GM12873 (cell line): ENCODE results near the gene KLHL41.

Experiments used
- TF ChIP-seq, protein P1 (sequence below): IDR thresholded peaks from 2 replicates; pipeline ENCODE4 v1.5.1; 2012; ENCODE audit warnings: low read depth, mild to moderate bottlenecking, moderate library complexity, low read length, control low read depth; ENCODE audit not compliant: insufficient read depth; ENCODE audit errors: missing control alignments

Gene KLHL41

DNA sequence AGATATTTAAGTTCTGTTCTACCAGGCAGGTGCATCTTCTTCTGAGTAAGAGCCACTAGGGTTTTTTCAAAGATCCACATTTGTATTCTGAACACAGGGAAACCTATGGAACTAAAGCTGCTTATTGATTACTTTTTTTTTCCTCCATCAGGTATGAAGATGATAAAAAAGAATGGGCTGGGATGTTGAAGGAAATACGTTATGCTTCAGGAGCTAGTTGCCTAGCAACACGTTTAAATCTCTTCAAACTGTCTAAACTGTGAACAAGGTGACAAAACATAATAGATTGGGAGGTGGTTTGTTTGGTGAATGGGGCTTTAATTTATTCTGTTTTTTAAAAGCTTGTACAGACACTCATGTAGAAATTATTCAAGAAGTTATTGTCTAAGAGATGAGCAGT, 15.9 kb downstream of the KLHL41 start:
- TF ChIP-seq, protein P1, sequence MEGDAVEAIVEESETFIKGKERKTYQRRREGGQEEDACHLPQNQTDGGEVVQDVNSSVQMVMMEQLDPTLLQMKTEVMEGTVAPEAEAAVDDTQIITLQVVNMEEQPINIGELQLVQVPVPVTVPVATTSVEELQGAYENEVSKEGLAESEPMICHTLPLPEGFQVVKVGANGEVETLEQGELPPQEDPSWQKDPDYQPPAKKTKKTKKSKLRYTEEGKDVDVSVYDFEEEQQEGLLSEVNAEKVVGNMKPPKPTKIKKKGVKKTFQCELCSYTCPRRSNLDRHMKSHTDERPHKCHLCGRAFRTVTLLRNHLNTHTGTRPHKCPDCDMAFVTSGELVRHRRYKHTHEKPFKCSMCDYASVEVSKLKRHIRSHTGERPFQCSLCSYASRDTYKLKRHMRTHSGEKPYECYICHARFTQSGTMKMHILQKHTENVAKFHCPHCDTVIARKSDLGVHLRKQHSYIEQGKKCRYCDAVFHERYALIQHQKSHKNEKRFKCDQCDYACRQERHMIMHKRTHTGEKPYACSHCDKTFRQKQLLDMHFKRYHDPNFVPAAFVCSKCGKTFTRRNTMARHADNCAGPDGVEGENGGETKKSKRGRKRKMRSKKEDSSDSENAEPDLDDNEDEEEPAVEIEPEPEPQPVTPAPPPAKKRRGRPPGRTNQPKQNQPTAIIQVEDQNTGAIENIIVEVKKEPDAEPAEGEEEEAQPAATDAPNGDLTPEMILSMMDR: no peak

- TF ChIP-seq, protein P1: no peak
These were observed 16.9 kb downstream of the KLHL41 start for GRCh38 chr2:169526451-169526850.

DNA sequence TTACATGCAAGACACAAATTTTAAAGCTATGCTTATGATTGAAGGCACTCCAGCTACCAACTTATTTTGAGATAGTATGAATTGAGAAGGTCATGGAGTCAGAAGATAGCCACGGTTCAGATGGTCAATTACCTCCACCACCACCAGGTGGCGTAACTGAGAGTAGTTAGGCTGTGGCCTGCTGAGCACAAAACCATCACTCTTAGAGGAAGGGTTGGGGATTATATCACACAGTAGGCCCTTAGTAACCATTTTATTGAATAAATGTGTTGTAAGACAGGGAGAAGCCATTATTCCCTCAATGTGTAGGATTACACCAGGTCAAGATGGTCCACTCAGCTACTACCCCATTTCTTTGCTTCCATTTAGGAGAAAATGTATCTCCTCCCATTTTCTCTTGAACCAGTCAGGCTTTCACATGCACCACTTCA, 18.8 kb downstream of the KLHL41 start:
- TF ChIP-seq, protein P1: peak; percentile 92

DNA sequence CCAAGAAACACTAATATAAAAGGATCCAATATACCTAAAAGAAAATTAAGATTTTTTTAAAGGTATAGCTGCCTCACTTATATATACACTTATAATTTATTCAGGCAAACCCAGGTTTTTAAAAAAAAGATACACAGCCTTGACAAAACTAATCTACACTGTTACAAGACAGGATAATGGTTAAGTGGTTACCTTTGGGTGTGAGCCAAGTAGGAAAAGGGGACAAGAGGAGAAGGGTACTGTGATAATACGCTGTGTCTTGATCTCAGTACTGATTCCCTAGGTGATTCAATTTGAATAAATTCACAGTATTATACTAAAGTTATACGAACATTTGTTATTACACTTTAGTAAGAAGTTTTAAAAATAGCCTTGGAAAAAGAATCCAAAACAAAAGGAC, 30.6 kb downstream of the KLHL41 start:
- TF ChIP-seq, protein P1: no peak

GRCh38 chr2:169542433-169542832, 32.9 kb downstream of the KLHL41 start:
- TF ChIP-seq, protein P1: no peak

GRCh38 chr2:169546756-169547155, 37.3 kb downstream of the KLHL41 start:
- TF ChIP-seq, protein P1: no peak

DNA sequence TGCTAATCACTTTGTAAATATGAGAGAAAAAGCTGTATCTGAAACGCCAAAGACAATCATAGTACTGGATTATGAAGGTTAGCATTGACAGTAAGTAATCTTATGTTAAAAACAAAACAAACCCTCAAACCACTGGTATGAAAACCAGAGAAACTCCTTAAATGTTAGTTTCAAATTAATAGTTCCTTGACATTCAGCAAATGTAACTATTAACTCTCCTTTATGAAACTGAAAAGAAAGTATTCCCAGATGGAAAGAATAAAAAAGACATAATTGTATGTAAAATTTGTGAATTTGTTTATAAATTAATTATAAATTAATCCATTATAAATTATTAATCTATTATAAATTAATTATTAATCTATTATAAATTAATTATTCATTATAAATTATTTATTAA, 51.9 kb downstream of the KLHL41 start:
- TF ChIP-seq, protein P1: no peak

- TF ChIP-seq, protein P1: no peak
These were observed 53.0 kb downstream of the KLHL41 start for GRCh38 chr2:169562519-169562918.
